HG02840 (cell line): ENCODE data around the gene MGLL.
A peak's percentile ranks its signal among the peaks of the same experiment; 100 is the strongest.
"Not testable (repeated sequence)": the region's sequence is repeated elsewhere in the genome, so short reads cannot be mapped to it uniquely, and the experiment has no call there.

ENCODE experiments used
- ATAC-seq: cut with Tn5 transposase; IDR thresholded peaks from one replicate; pipeline ENCODE4 v1.9.1; 2021; ENCODE audit warnings: mild to moderate bottlenecking, moderate library complexity, moderate number of reproducible peaks; ENCODE audit not compliant: unreplicated experiment, low FRiP score

Gene MGLL

GRCh38 chr3:127697551-127698240 is 124.6 kb downstream of the MGLL start:
- peak; percentile 60 for ATAC-seq

- no peak for ATAC-seq
Measured at GRCh38 chr3:127694467-127695215, 127.7 kb downstream of the MGLL start.

- ATAC-seq = no peak
Measured at GRCh38 chr3:127693336-127693843, 128.9 kb downstream of the MGLL start.

GRCh38 chr3:127692501-127693335 is 129.6 kb downstream of the MGLL start:
- ATAC-seq = no peak

- ATAC-seq = no peak
Measured at GRCh38 chr3:127691974-127692373, 130.3 kb downstream of the MGLL start.

GRCh38 chr3:127691489-127691888 is 130.8 kb downstream of the MGLL start:
- ATAC-seq = no peak

- no peak for ATAC-seq
Measured at GRCh38 chr3:127690823-127691452, 131.4 kb downstream of the MGLL start.

- no peak for ATAC-seq
Measured at GRCh38 chr3:127690106-127690505, 132.2 kb downstream of the MGLL start.

- ATAC-seq = no peak
Measured at GRCh38 chr3:127689266-127689860, 133.0 kb downstream of the MGLL start.

- ATAC-seq = no peak
Measured at GRCh38 chr3:127688416-127689265, 133.7 kb downstream of the MGLL start.

GRCh38 chr3:127688022-127688415 is 134.3 kb downstream of the MGLL start:
- ATAC-seq = no peak

- ATAC-seq = no peak
Measured at GRCh38 chr3:127687228-127687737, 135.0 kb downstream of the MGLL start.

GRCh38 chr3:127686512-127686894 is 135.8 kb downstream of the MGLL start:
- no peak for ATAC-seq

- no peak for ATAC-seq
Measured at GRCh38 chr3:127685708-127686511, 136.4 kb downstream of the MGLL start.

GRCh38 chr3:127684871-127685707 is 137.2 kb downstream of the MGLL start:
- no peak for ATAC-seq

- no peak for ATAC-seq
Measured at GRCh38 chr3:127682561-127682960, 139.8 kb downstream of the MGLL start.

GRCh38 chr3:127682175-127682554 is 140.2 kb downstream of the MGLL start:
- ATAC-seq = not testable (repeated sequence)
